Activated CD8-positive, alpha-beta memory T cell treated with anti-CD3 and anti-CD28 coated beads for 4 hours (primary cell): Measurements from ENCODE around the gene NLRP9.
"Not testable (repeated sequence)": the region's sequence is repeated elsewhere in the genome, so short reads cannot be mapped to it uniquely, and the experiment has no call there.

ENCODE experiments used
- DNase-seq, 2 donors: peaks; one replicate each; pipeline ENCODE4 v3.0.0-alpha.2; 2020; ENCODE audit warnings: low read depth in 2 of 2

Gene NLRP9

GRCh38 chr19:55738302-55738701, at the start of gene NLRP9:
Gene NLRP9, minus strand, starts transcription at chr19:55738402. Its CDS starts 28 bp downstream, at chr19:55738374.
- DNase-seq = no peak

- no peak for DNase-seq
Observed at GRCh38 chr19:55781112-55781511, 42.9 kb upstream of the NLRP9 start.

GRCh38 chr19:55778331-55778730, 40.1 kb upstream of the NLRP9 start:
- DNase-seq = no peak

- no peak for DNase-seq
Observed at GRCh38 chr19:55777528-55777927, 39.3 kb upstream of the NLRP9 start.

- DNase-seq = not testable (repeated sequence)
Observed at GRCh38 chr19:55769632-55770031, 31.4 kb upstream of the NLRP9 start.

GRCh38 chr19:55768818-55769217, 30.6 kb upstream of the NLRP9 start, which contains the start of gene RFPL4AL1:
Gene RFPL4AL1, plus strand, starts transcription at chr19:55769118. Its CDS starts 2,687 bp downstream, at chr19:55771805.
- DNase-seq = not testable (repeated sequence)

GRCh38 chr19:55766466-55766865, 28.3 kb upstream of the NLRP9 start:
- DNase-seq = no peak

GRCh38 chr19:55758797-55759196, 20.6 kb upstream of the NLRP9 start, which contains the start of gene RFPL4A:
Gene RFPL4A, plus strand, starts transcription at chr19:55759097. Its CDS starts 2,704 bp downstream, at chr19:55761801.
- DNase-seq = not testable (repeated sequence)

- DNase-seq = not testable (repeated sequence)
Observed at GRCh38 chr19:55756808-55757207, 18.6 kb upstream of the NLRP9 start.

GRCh38 chr19:55753401-55753800, 15.2 kb upstream of the NLRP9 start:
- DNase-seq = no peak

GRCh38 chr19:55750715-55751114, 12.5 kb upstream of the NLRP9 start:
- no peak for DNase-seq

GRCh38 chr19:55730378-55730777, 7.8 kb downstream of the NLRP9 start:
- not testable (repeated sequence) for DNase-seq

GRCh38 chr19:55723491-55723890, 14.7 kb downstream of the NLRP9 start:
- DNase-seq = no peak

GRCh38 chr19:55720801-55721200, 17.4 kb downstream of the NLRP9 start:
- no peak for DNase-seq

- no peak for DNase-seq
Observed at GRCh38 chr19:55720214-55720746, 17.9 kb downstream of the NLRP9 start.

GRCh38 chr19:55717879-55718711, 20.1 kb downstream of the NLRP9 start:
- DNase-seq = not testable (repeated sequence)

GRCh38 chr19:55717251-55717650, 21.0 kb downstream of the NLRP9 start:
- DNase-seq = no peak

GRCh38 chr19:55716531-55716930, 21.7 kb downstream of the NLRP9 start:
- DNase-seq = no peak

GRCh38 chr19:55712804-55713631, 25.2 kb downstream of the NLRP9 start:
- no peak for DNase-seq

- DNase-seq = no peak
Observed at GRCh38 chr19:55711719-55712118, 26.5 kb downstream of the NLRP9 start.

GRCh38 chr19:55705972-55706371, 32.2 kb downstream of the NLRP9 start:
- DNase-seq = no peak
